NCI-H1436 treated with DMSO at 0.1 percent for 48 hours (cell line): ENCODE measurements around the gene REPIN1.

Experiments
- DNase-seq: peaks from one replicate; lab custom pipeline; 2025; lab: John Stamatoyannopoulos, UW

Gene REPIN1

DNA sequence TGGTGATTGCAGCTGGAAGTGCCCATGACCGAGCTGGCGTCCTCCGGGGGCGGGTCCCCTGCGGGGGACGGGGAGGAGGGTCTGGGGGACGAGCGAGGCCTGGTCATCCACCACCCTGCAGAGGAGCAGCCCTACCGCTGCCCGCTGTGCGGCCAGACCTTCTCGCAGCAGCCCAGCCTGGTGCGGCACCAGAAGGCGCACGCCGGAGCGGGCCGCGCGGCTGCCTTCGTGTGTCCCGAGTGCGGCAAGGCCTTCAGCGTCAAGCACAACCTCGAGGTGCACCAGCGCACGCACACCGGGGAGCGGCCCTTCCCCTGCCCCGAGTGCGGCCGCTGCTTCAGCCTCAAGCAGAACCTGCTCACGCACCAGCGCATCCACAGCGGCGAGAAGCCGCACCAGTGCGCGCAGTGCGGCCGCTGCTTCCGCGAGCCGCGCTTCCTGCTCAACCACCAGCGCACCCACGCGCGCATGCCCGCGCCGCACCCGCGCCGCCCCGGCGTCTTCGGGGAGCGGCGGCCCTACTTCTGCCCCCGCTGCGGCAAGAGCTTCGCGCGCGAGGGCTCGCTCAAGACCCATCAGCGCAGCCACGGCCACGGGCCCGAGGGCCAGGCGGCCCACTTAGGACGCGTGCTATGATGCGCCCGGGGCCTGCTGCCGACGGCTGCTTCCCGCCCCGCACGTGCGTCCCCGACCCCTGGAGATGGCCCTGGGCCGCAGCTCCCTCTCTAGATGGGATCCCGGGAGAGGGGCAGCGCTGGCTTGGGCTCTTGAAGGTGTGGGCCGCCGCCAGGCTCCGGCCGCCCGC, 39.2 kb downstream of the REPIN1 start:
- DNase-seq, result no peak

DNA sequence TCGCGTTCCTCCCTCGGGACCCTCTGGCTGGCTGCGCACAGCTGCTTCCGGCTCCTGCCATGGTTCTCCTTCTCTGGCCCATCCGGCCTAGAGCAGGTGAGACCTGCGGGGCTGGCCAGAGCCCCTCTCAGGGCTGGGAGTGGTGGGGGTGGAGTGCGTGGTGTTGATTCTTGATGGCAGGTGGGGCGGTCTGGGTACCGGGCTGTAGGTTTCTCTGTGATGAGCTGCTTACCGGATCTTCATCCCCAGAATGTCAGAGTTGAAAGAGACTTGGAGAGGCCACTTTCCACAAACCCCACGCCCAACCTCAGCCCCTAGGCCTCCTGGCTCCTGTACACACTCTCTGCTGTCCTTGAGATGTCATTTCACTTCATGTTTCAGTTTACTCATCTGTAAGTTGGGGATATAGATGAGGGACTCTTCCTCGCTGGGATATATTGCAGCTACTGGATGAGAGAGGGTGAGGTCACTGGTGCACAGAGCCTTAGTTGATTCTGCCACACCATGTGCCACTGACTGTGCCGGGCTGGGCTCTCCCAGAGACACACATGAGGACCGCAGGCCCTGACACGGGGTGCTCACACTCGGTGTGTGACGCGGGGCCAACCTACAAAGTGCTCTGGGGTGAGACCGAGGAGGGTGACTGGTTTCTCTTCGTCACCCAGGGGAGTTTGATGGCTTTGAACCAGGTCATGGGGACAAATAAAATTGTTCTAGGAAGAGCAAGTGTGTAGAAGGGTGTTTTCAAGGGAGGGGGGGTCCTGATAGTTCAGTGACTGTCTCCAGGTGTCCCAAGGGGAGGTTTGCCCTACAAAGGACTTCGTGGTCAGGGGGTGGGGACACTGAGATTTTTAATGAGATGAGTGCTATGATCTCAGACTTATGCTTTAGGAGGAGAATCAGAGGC, 40.0 kb downstream of the REPIN1 start:
- no peak for DNase-seq

DNA sequence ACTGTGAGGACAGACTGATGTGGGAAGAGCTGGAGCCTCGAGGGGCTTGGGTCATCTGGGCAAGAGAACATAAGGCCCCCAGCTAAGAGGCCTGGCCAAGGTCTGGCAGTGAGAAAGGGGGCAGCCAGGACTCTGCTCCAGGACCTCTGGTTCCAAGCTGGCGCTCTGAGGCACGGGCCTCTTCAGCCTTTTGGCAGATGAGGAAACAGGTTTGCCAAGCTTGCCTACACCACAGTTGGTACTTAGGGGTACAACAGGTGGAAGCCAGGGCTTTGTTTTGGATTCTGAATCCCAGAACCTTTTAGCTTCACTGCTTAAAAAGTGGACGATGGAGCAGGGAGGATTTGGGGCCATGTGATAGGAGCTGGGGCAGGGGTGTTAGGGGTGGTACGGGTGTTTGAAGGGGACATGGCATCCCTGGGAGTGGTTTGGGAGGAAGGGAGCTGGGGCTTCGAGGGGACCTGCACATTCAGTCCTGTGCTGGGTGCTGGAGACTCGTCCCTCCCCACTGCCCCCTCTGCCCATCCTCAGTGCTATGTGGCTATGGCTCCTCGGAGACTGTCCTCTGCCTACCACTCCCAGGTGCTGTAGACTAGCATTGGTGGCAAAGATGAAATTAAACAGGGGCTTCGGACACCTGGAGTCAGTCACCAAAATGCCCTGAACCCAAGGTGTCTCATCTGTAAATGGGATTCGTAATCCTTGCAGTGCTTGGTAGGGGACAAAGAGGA, 40.8 kb downstream of the REPIN1 start:
- DNase-seq, result no peak

DNA sequence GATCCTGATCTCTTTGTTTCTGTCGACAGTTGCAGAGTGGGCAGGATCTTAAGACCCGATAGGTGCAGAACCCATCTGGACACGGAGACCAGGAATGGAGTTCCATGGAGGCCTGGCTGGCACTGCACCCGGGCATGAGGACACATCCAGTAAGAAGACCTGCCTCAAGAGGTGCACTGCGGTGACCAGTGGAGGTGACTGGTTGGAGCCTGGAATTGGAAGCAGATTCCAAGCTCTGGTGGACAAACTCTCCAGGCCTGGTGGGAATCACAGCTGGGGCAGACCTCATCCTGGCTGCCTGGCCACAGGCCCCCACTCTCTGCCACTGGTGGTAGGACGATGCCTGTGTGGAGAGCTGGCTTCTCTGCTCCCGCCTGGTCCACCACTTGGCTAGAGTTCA, 41.5 kb downstream of the REPIN1 start:
- DNase-seq, result no peak

DNA sequence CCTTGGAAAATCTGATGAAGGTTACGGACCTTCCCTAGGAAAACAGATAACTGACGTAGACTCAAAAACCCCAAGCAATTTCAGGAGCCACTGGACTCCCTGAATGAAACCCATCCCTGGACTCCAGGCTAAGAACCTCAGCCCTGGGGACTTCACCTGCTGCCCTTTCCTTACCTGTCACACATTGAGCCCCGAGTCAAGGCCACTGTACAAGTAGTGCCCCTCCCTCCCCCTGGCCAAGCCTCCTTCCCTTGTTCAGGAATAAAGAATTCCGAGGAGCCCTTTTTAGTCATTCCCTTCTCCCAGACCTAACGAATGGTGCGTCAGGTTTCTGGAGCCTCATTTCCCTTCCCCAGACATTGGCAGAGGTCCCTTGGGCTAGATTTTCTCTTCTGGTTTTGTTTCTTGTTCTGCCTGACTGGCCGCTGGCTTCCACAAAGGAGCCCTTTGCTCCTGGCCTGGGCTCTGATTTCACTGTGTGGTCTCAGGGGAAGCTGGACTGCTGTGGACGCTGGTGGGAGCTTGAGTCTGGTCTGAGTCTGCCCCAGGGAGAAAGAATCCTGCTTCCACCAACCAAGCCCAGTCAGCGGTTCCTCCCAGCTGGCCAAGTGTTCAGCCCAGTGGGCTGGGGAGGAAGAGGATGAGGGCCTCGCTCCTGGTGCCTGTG, 42.2 kb downstream of the REPIN1 start:
- DNase-seq, result no peak

DNA sequence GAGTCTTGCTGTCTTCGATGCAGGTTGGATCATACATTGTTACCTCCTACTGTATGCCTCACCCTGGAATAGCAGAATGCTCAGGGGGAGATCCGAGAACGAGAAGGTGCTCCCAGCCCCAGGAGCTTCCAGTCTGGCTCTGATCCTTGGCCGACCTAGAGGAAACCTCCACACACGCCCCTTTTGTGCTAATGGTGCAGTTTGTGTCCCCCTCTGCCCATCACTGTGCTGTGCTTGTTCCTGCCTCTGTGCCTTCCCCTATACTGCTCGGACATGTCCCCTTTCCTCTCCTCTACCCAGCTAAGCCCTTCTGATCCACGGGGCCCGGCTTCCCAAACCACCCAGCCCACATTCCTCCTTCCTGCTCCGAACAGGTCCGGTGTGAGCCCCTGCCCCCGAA, 43.0 kb downstream of the REPIN1 start:
- no peak for DNase-seq

DNA sequence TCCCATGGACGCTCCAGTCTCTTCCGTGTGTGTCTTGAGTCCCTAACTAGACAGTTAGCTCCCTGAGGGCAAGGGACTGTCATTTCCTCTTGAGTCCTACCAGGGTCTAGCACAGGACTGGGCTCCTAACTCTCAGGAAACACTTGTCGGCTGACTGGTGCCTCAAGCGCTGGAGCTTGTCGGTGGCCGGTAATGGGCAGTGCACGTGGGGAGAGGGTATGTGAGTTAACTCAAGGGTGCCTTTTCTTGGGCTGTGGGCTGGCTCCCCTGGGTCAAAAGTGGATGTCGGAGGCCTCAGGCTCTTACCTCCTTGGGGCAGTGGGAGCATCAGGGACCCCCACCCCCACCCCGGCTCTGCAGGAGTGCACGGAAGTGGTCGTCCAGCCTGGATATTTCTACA, 43.4 kb downstream of the REPIN1 start:
- no peak for DNase-seq

DNA sequence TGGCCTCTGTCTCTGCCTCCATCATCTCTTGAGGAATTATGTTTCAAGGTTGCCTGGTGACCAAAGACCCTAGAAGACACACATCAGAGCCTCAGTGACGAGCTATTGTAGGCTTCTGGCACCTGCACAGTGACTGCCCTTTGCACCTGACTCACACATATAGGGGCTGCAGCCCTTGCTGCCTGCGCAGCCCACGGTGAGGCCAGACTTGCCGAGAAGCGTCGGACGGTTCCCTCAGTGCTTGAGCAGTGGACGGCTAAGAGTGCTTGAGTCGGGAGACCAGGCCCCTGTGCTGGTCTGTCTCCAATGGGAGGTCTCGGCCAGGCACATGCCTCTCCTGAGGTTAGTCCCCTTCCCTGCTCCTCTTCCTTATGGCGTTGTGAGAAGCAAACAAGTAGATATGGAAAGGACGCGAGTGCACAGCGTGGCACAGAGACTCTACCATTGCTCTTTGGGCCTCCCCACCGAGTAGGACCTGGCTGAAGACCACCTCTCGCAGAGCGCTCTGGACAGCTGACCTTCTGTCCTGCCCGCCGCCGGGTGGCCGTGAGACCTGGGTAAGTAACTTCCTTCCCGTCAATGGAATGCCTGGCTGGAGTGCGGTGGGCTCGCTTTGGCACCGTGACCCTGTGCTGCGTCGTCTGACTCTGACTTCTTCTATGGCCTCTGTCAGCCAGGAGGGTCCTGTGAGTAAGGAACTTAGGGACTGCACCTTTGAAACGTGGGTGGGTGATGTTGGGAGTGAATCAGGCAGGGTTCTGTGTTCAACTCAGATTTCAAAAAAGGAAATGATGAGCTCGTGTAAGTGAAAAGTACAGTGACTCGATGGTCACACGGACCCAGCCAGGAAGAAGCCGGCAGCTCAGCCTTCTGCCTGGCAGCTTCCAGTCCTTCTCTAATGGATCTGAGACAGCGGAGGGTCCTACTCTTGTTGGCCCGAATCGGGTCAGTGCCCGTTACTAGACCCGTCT, 44.2 kb downstream of the REPIN1 start:
- no peak for DNase-seq

DNA sequence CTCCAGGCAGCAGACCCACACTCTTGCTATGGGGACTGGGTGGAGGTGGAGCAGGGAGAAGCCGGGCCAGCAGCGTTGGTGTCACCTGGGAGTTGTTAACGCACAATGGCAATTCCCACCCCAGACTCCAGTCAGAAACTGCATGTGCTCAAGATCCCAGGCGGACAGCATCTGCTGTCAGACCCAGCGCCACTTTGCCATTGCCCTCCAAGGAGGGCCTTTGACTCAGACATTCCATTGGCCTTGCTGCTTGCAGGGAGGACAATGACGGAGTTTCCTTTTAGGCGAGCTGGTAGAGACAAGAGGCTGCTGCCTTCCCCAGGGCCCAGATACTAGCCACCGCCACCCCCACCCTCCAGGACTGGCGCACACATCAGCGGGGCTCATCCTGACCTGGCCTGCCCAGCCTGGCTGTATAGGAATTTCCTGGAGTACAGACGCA, 45.0 kb downstream of the REPIN1 start:
- DNase-seq, result no peak

DNA sequence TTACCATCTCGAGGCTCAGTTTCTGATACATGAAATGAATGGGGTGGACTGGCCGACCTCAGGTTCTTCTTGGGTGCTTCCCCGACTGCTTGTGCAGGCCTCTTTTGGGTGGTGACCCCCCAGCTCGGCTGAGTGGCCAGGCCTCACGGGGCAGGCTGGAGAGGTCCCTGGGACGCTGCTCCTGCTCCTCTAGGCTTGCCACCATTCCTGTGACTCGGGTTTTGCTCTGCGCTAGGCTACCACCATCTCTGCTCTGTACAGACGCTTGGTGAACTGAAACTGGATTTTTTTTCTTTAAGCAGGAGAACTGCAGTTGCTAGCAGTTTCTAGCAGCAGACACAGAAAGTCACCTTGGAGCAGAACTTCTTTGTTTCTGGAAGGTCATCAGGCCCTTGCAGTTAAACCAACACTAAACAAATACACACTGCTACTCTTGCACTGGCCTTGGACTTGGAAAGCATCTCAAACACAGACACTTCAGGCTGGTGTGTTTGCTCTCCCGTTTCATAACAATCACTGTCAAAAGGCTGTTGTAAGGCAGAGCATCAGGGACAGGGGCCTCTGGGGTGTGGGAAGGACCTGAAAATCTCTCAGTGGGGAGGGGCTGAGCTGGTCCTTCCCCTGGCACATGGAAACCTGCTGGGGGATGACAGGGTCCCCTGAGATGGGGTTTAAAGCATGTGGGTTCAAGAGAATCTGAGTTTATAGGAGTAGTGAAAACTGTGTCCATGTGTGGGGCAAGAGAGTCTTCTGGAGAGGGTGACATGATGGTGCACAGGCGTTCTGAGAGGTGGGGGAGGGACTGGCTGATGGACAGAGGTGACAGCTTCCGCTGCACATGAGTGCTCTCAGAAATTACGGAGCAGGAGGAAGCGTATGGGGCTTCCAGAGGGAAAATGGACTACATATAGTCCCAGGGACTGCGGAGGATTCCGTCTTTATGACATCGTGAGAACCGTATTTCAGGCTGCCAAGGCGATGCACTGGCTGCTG, 46.8 kb downstream of the REPIN1 start:
- DNase-seq, result no peak

DNA sequence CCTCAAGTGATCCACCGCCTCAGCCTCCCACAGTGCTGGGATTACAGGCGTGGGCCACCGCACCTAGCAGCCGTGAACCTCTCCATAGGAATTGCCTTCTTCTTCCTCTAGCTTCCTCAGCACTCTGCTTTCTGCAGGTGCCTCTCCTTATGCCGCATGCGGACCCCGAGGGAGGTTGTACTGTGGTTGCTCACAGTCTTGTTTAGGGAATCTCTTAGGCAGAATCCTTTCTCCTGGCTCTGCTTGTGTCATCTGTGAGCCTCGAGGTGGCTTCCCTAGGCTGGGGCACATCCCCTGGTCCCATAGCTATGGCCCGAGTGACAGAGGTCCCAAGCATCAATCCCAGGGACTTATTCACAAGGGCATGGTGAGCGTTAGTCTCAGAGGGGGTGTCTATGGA, 48.6 kb downstream of the REPIN1 start:
- no peak for DNase-seq

DNA sequence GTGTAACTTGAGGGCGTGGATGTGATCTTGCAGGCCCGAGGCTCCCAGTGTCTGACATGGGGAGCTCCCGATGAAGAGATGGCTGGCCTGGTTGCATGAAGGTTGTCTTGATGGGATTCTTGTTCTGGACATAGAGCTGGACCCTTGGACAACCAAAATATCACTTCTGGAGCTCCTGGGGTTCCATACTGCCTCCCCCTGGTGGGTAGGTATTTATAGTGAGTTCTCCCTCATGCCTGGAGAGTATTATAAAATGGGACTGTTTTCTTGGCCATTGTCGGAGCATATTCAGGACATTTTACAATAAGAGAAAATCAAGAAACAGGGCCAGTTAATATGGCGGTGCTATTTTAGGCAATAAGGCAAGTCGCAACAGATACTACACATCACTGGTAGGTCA, 49.2 kb downstream of the REPIN1 start:
- no peak for DNase-seq

DNA sequence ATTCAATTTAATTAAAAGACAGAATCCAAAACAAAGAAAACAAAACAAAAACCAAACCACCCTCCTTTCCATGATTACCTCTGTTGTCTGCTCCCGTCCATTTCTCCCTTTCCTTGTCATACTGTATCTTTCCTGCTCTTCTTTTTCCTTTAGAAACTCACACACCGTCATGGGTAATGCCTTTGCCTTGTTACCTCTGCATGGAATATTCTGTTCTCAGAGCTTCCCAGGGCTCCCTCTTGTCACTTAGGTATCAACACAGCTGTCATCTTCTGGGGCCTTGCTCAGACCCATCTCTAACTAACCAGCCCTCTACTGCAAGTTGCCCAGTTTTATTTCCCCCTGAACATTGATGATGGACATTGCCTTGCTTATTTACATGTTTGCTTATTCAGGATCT, 51.6 kb downstream of the REPIN1 start:
- no peak for DNase-seq

DNA sequence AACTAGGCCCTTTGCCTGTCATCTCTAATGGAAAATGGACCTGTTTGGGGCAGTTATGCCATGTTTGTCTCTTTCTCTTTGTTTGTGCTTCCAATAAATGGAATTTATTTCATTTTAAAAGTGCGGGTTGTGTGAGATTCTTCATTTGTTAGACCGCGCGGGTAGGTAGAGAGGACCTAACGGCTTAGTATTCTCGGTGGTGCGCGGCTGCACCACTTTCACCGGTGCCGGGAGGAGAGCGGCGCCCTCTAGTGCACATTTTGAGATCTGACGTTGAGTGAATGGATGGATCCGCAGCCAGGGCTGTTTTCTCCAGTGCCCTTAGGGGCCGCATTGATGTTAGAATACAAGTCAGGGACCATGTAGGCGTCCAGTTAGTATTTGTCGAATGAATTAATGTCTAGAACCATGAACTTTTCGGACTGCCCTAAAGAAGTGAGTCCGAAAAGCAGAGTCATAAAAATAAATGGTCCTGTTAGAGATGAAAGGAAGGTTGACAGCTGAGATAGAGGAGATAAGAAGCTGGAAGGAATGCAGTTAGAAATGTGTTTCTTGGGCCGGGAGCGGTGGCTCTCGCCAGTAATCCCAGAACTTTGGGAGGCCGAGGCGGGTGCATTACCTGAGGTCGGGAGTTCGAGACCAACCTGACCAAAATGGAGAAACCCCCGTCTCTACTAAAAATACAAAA, 52.5 kb downstream of the REPIN1 start:
- peak; percentile 14 for DNase-seq

DNA sequence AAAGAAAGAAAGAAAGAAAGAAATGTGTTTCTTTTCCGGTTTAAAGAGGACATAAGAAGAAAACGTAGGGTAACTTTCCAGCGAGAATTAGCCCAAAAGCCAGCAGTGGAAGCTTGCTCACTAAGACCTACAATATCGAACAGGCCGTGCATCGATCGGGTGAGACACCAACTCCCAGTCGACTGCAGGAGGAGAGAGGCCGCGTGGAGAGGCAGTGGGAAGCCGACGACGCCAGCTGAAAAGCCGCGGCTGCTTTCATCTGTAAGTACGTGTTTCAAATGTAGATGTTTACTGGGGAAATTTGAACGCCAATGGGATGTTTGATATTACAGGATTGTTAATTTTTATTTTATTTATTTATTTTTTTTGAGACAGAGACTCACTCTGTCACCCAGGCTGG, 53.2 kb downstream of the REPIN1 start:
- no peak for DNase-seq
